HG03439 (cell line): ENCODE measurements around the gene ATP1A3.

ENCODE experiments used
- ATAC-seq: cut with Tn5 transposase; IDR thresholded peaks from one replicate; pipeline ENCODE4 v1.9.1; 2021; ENCODE audit warnings: mild to moderate bottlenecking, moderate library complexity; ENCODE audit not compliant: unreplicated experiment

ATP1A3 gene

DNA sequence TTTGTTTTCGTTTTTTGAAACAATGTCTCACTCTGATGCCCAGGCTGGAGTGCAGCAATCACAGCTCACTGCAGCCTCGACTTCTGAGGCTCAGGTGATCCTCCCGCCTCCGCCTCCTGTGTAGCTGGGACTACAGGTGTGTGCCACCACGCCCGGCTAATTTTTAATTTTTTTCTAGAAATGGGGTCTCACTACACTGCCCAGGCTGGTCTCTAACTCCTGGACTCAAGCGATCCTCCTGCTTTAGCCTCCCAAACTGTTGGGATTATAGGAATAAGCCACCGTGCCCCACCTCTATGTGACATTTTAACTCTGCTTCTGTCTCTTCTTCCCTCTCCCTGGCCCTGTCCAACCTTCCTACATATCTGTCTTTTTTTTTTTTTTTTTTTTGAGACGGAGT, 5.1 kb downstream of the ATP1A3 start:
- ATAC-seq, result no peak

DNA sequence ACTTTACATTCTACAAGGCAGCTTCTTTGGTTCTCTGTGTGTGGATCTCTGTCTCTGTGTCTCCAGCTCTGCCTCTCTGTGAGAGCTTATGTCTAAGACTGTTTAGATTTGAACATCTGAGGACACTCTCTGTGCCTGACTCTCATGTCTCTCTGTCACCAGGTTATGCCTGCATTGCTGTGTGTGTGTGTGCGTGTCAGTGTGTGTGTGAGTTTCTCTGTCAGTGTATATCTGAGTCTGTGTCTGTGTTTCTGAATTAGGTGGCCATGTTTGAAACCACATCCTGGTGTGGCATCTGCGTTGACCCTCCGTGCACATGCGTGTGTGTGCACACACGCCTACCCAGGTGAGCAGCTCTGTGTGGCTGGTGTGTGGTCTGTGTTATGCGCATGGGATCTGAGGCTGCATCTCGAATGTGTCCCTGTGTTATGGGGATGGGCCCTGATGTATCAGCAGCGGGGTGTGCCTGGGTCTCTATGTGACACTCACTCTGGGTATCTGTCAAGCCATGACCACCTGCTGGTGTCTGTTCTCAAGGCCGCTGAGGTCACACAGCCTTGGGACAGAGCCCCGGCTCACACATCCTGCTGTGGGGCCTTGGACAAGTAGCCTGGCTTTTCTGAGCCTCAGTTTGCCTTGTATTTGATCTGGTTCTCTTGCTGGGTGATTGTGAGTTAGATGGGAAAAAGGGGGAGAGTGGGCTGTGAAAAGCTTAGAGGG, 6.7 kb downstream of the ATP1A3 start:
- ATAC-seq, result no peak

DNA sequence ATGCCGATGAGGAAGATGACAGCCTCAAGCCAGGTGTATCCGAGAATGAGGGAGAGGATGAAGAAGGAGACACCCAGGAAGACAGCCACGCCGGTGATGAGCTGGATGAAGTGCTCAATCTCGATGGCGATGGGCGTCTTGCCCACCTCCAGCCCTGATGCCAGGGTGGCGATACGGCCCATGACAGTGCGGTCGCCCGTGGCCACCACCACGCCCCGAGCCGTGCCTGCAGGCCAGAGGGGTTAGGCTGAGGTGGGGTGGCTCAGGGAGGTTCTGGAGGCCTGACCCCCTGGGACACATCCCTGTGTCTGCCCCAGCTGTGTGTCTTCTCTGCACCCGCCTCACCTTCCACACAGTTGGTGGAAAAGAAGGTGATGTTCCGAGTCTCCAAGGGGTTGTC, 9.1 kb downstream of the ATP1A3 start:
- ATAC-seq, result no peak

DNA sequence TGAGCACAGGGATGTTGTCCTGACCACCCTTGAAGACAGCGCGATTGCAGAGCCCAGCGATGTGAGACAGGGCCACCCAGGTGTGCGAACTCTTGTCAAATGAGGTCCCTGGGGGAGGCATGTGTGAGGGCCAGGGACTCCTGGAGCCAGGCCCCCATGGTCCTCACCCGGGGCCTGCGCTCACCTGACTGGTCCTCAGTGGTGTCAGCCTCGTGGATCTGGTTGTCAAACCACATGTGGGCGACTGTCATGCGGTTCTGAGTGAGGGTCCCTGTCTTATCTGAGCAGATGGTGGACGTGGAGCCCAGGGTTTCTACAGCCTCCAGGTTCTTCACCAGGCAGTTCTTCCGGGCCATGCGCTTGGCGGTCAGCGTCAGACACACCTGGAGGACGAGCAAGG, 12.3 kb downstream of the ATP1A3 start:
- no peak for ATAC-seq

DNA sequence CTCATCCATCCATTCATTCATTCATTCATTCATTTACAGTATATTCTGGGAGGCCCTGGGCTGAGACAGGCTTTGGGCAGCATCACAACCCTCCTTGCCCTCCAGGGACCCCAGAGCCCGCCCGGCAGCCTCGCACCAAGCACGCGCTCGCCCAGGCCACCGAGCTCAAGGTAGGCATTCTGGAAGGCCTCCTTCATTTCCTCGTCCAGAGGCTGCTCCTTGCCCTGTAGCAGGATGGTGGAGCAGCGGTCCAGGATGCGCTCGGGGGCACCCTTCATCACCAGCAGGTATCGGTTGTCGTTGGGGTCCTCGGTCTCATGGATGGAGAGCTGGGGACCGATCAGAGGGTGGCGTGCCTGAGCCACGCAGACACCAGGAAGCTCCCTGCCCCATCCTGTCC, 15.6 kb downstream of the ATP1A3 start:
- no peak for ATAC-seq

DNA sequence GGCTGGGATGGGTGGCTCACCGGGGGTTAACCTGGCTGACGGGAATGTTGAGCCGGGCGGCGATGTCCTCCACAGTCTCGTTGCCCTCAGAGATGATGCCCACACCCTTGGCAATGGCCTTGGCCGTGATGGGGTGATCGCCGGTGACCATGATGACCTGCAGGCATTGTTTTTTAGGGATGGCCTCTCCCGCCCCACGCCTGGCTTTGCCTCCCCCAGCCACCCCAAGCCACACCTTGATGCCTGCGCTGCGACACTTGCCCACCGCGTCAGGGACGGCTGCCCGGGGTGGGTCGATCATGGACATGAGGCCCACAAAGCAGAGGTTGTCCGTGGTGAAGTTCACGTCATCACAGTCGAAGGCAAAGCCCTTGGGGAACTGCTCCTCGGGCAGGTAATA, 16.1 kb downstream of the ATP1A3 start:
- no peak for ATAC-seq

DNA sequence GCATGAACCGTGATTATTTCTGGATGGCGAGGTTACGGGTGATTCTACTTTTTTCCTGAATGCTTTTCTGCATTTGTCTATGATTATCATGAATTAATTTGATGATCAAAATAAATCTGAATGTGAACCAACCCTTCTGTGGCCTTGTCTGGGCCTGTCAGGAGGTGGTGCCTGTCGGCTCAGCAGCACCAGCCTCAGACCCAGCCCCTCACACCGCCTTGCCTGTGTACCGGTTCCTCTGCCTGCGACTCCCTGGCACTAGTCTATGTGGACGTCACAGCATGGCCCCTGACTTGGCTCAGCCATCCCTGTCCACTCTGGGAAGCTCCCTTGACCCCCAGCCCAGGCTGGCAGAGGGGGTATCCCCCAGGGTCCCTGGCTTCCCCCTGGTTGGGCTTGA, 19.4 kb downstream of the ATP1A3 start:
- no peak for ATAC-seq

DNA sequence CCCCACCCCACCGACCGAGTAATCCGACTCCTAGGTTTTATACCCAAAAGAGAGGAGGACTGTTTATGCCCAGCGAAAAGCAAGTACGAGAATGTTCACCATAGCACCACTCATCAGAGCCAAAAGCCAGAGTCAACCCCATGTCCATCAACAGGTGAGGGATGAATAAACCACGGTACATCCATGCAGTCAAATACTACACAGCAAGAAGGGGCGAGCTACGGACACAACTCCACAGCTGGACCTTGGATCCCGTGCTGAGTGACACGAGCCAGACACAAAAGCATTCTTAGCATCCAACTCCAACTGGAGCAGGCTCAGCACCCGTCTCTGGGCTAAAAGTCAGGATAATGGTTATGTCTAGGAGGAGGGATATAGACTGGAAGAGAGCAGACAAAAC, 22.7 kb downstream of the ATP1A3 start:
- no peak for ATAC-seq

DNA sequence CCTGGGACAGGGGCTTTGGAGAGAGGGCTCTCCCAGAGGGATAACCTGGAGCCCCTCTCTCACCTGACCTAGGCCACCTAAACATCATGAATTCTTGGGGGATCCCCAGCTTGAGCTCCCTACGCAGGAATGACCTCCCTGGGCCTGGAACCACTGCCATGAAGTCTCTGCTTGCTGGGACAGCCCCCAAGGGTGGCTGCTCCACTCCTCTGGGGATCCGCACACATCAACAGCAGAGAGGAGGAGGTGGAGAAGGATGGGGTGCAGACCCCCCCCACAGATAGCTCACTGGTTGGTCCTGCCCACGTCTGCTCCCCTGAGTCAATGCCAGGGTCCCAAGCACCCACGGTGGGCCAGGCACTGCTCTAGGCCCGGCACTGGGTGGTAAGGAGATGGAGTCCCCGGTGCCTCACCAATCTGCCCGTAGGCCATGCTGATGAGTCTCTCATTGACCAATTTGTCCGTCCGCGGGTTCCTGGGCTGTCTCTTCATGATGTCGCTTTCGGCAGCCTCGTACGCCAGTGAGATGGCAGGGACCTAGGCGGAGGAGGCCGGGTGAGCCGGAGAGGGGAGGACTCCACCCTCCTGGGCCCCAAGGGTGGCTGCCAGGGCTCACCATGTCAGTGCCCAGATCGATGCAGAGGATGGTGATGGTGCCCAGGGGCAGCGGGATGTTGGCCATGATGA, 24.1 kb downstream of the ATP1A3 start:
- no peak for ATAC-seq

DNA sequence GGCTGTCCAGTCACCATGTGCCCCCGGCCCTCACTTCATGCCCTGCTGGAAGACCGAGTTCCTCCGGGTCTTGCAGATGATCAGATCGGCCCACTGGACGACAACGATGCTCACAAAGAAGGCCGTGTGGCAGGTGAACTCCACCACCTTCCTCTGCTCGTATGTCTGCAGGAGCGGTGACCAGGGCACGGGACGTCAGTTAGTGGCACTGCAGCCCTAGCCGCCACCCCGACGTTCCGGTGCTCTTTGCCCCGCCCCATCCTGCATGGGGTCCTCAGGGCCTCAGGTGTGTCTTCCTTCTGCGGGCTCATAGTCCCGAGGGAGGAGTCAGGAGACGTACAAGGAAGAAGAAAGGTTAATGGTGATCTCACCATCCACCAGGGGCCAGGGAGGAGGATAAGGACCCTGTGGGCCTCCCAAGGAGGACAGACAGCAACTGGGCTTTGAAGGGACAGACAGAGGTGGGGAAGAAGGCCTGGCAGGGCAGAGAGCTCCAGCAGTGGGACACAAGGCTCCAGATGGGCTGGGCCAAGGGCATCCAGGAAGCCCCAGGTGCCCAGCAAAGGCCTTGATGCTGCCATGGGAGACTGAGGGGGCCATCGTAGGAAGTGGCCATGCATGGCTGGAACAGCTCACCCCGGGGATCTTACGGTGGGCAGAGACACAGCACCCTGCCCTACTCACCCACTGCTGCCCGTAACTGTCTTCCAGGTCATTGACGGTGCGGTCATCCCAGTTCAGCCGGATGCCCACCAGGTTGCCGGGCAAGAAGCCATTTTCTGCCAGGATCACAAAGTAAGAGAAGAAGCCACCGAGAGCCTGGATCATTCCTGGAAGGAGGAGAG, 25.1 kb downstream of the ATP1A3 start:
- ATAC-seq, result no peak

DNA sequence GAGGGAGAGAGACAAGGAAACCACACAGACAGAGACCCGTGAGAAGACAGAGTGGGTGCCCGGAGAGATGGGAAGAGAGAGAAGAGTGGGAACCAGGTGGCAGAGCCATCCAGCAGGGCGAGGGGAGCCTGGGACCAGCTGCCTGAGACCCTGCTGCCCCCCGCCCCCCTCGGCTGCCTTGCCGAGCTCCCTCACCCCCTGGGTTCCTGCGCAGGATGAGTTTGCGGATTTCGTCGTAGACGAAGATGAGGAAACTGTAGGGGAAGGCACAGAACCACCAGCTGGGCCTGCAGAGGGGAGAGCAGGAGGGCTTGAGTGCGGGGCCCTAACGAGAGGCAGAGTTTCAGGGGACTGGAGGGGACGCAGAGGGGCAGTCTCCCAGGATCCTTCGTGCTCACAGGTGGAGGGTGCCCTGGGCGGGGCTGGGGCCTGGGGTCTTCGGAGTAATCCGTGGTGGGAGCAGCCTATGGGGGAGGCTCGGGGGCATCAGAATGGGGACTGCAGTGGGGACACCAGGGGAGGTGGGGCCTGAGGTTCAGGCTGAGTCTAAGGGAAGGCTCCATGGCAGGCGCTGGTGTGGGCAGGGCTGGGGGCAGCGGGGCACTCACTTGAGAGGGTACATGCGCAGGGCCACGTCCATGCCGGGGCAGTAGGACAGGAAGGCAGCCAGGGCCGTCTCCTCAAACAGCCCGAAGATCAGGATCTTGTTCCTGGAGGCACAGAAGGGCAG, 26.8 kb downstream of the ATP1A3 start:
- ATAC-seq, result no peak

DNA sequence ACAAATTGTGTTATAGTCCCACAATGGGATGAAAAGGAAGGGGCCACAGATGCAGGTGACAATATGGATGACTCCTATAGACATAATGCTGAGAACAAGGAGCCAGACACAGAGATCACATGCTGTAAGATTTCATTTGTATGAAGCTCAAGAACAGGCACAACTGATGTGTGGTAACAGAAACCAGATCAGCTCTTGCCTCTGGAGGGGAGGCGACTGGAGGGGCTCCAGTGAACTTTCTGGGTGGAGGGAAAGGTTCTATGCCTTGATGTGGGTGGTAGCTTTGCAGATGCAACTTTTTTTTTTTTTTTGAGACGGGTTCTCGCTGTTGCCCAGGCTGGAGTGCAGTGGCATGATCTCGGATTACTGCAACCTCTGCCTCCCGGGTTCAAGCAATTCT, 28.9 kb downstream of the ATP1A3 start:
- no peak for ATAC-seq

DNA sequence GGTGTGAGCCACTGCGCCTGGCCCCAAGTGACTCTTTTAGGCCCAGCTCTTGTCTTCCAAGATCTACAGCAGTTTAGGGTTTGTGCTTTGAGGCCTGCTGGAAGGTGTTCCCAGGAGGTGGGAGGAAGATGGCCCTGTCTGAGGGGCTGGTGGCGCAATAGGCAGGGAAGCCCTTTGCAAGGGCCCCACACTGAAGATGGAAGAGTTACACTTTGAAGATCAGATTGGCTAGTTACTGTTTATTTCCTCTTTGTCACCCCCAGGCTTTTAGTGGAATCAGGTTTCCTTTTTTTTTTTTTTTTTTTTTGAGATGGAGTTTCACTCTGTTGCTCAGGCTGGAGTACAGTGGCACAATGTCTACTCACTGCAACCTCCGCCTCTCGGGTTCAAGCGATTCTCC, 33.1 kb downstream of the ATP1A3 start:
- ATAC-seq, result no peak

DNA sequence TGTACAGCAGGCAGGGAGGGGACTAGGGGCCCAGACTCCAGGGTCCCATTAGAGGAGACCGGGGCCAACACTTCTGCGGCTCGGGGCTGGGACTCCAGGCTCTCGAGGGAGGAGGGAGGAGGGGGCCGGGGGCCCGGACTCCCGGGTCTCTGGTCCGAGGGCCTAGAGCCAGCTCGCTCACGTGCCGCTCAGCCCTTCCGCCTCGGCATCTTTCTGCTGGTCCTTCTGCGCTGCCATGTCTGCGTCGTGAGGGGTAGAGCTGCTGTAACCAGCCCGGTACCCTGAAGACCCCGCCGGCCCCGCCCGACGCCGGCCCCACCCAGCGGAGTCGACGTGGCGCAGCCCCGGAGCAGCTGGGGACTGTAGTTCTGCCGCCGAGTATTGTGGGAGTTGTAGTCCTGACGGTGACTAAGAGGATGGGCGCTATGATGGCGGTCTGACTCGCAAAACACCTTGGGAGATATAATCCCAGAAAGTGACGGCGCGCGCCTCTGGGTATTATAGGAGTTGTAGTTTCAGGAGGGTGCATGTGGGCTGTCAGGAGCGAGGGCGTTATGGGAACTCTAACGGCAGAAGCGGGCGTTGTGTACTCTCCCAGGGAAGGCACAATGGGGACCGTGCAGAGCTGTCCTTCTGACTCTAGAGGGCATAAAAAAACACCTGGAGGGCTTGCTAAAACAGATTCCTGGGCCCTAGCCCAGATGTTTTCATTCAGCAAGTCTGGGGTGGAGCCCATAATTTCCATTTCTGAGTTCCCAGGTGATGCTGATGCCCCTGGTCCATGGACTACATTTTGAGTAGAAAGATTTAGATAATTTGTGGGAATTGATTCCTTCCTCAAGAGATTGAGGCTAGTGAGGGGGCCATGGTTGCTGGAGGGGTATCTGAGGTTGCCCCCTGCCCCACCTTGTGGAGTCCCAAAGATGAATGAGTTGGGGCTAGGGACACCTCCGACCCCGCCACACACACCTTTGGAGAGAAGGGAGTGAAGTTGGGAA, 34.7 kb downstream of the ATP1A3 start, which contains the start of gene RABAC1:
TSS of gene RABAC1 (minus strand) at position 266 of the 998 bp plus-strand sequence. CDS start at position 237, 29 bp downstream.
- peak; percentile 81 for ATAC-seq

DNA sequence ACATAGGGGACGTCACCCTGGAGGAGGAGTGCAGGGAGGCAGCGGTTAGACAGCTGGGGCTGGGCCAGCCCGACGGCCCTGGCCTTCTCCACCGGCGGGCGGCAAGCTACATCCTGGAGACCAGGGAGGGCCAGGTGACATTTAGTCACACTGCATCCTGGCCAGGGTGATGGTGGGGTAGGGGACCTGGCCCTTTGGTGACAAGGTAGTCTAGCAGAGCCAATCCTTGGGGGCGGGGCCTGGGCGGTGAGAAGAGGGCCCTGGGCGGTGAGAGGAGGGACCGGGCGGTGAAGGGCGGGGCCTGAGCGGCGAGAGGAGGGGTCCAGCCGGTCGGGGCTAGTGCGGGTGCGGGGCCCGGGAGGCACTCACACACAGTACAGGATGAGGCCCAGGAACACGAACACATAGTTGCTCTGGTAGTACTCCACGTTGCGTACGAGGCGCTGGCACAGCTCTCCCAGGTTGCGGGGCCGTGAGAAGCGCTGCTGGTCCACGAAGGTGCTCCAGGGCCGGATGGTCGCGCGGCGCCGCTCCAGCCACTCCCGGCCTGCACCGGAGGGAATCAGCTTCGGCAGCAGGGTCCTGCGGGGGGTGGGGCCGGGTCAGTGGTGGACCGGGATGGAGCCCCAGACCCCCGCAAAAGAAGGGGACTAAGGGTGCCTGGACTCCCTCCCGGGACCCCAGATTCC, 35.5 kb downstream of the ATP1A3 start:
- ATAC-seq, result peak; percentile 62

DNA sequence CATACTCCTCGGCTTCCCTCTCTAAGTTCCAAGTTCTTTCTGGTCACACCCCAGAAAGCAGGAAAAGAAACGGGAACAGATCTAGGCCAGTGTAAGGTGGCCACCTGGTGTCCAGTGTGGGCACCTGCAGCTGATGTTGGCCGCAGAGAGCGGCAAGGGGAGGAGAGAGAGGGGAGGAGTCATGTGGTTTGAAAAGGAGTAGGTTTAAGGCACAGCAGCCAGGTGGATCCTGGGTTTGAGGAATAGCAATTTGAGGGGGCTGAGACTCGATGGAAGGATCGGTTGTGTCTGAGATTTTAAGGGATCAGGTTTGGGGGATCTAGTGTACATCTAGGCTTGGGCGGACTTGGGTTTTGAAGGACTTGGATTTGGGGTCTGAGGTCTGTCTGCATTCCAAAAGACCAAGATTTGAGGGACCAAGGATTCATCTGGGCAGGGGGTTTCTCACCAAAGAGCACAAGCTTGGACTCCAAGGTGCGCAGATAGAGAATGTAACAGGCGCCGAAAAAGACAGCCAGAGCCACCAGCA, 36.1 kb downstream of the ATP1A3 start:
- ATAC-seq, result no peak

DNA sequence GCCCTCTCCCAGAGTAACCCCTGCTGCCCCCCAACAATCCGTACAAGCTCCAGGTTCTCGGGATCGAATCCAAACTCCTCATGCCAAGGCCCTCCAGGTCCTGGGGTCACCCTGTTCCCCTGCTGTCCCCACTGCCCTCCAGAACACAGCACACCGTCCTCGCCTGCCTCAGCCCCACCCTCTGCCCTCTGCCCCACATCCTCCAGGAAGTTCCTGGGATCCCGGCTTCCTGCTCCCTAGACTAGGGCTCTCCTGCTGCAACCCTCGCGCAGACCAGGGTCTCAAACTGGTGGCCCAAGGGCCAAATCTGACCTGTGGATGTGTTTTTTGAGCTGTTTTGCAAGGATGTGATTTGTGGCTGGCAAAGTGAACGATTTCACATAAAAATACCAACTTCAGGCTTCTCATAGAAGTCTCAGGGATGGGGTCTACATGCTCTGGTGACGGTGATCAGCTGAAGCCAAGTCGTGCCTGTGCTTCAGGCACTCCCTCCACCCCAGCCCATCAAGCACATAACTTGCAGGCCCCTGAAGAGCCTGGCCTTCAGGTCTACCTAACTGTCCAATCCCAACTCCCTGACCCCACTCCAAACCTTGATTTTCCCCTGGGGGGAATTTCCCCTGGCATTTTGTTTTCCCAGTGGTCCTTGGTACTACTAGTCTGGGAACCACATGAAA, 36.7 kb downstream of the ATP1A3 start:
- no peak for ATAC-seq

DNA sequence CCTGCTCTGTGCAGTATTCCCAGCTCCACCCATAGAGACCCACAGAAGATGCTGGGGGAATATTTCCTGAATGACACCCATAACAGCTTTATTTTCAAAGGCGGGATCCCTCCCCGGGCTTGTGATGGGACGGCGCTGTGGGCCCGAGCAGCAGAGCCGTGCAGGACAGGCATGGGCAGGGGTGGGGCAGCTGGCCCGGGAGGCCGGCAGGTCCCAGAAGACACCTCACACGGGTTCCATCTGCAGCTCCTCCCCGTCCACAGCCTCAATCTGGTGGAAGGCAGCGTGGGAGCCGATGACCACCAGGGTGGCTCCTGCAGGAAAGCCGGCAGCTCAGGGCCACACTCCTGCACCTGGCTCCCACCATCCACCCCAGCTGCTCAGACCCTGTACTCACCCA, 37.4 kb downstream of the ATP1A3 start:
- ATAC-seq, result no peak
